ENCODE measurements around the gene MYLK3. TPM values are rescaled to one million over a fixed set of nuclear protein-coding genes. Genes with fewer than 3 reads are reported as not detected.

The MYLK3 gene
- total and polyA plus RNA-seq, 2 of the 4 experiments (the other 2 are of a cell fraction): under 0.01 to 0.03 TPM

GRCh38 chr16:46688101-46688653, 60.0 kb downstream of the MYLK3 start:
- TF ChIP-seq CTCF (conservative IDR thresholded peaks at IDR 0.05; ENCODE audit: low read depth, low read length): no peak
- no peak for TF ChIP-seq RFX5 (IDR thresholded peaks at IDR 0.05; ENCODE audit: low read depth, low read length)
- TF ChIP-seq CEBPB (IDR thresholded peaks at IDR 0.05; ENCODE audit: low read depth, low read length): no peak
- no peak for TF ChIP-seq SMC3 (IDR thresholded peaks at IDR 0.05; ENCODE audit: low read depth, low read length)
- no peak for TF ChIP-seq MXI1 (IDR thresholded peaks at IDR 0.05; ENCODE audit: borderline replicate concordance, low read depth, low read length)
- no peak for TF ChIP-seq BHLHE40 (IDR thresholded peaks at IDR 0.05; ENCODE audit: low read depth, low read length)
- TF ChIP-seq ELK1 (IDR thresholded peaks at IDR 0.05; ENCODE audit: borderline replicate concordance, low read depth, low read length): no peak
- no peak for TF ChIP-seq RCOR1 (IDR thresholded peaks at IDR 0.05; ENCODE audit: insufficient replicate concordance, low read length)
- TF ChIP-seq USF2 (IDR thresholded peaks at IDR 0.05; ENCODE audit: low read depth, low read length): no peak
- no peak for TF ChIP-seq RAD21 (IDR thresholded peaks at IDR 0.05; ENCODE audit: low read length)
- TF ChIP-seq MAFK (IDR thresholded peaks at IDR 0.05; ENCODE audit: low read depth, low read length): no peak
- TF ChIP-seq CHD1 (IDR thresholded peaks at IDR 0.05; ENCODE audit: low read depth, low read length): no peak
- no peak for TF ChIP-seq MAZ (IDR thresholded peaks at IDR 0.05; ENCODE audit: borderline replicate concordance, low read depth, low read length)
- TF ChIP-seq POLR2A (IDR thresholded peaks at IDR 0.05; ENCODE audit: low read depth, low read length): no peak
- TF ChIP-seq FOS (IDR thresholded peaks at IDR 0.05; ENCODE audit: low read depth, low read length): no peak
- no peak for TF ChIP-seq NFE2L2 (IDR thresholded peaks at IDR 0.05; ENCODE audit: low read depth, low read length)
- Histone ChIP-seq H3K4me3 (ENCODE audit: insufficient read depth, low read depth, low read length) (peak overlapping the region; percentile 88), H3K9me1 (ENCODE audit: insufficient read depth, low read length) (peaks cover 5% of the 10 kb centered on the region), H3K18ac (ENCODE audit: low read depth, low read length) (no peak overlapping the region), H2BK5ac (ENCODE audit: low read depth, low read length, poor library complexity, severe bottlenecking) (peak overlapping the region; percentile 4), H2AK9ac (replicated peaks; ENCODE audit: low read depth, low read length, poor library complexity) (peak overlapping the region; percentile 73), H2BK20ac (ENCODE audit: low read depth, low read length) (no peak overlapping the region), H3K56ac (ENCODE audit: extremely low read depth, insufficient read depth, low read length) (peak overlapping the region; percentile 17), H3K4me1 (ENCODE audit: control insufficient read depth, insufficient read depth, low read length) (peaks cover 6% of the 10 kb centered on the region), H2BK15ac (ENCODE audit: low read depth, low read length) (no peak overlapping the region), H3K27me3 (ENCODE audit: control insufficient read depth, insufficient read depth, low read length) (no peaks in the 10 kb centered on the region), H2AFZ (replicated peaks; ENCODE audit: low read length, poor library complexity) (peak overlapping the region; percentile 100), H2AK5ac (ENCODE audit: low read depth, low read length) (peak overlapping the region; percentile 57; the same call in 1 of the 2 replicates), H3K9me3 (ENCODE audit: control insufficient read depth, insufficient read depth, low read length) (no peaks in the 10 kb centered on the region), H4K91ac (ENCODE audit: insufficient read depth, low read depth, low read length) (peak overlapping the region; percentile 26; the same call in 1 of the 2 replicates), H3K23ac (ENCODE audit: low read depth, low read length) (peak overlapping the region; percentile 66), H3K79me1 (ENCODE audit: low read depth in 1 of 2, low read length in 2 of 2) (peaks cover 22 to 54% of the 10 kb centered on the region in 2 experiments), H3K36me3 (ENCODE audit: control insufficient read depth, insufficient read depth, low read length) (0 out of 2 replicates have a peak, but pooled peaks cover 2% of the 10 kb centered on the region), H4K5ac (ENCODE audit: low read depth, low read length) (peak overlapping the region; percentile 1; the same call in 1 of the 2 replicates), H3K4me2 (ENCODE audit: low read depth, low read length) (peak overlapping the region; percentile 85), H3K14ac (replicated peaks; ENCODE audit: low read depth, low read length) (peak overlapping the region; percentile 67), H3K4ac (ENCODE audit: low read depth, low read length) (peak overlapping the region; percentile 73), H2BK120ac (ENCODE audit: low read depth, low read length) (no peak overlapping the region), H4K20me1 (ENCODE audit: insufficient read depth, low read length) (peaks cover 54% of the 10 kb centered on the region), H3K9ac (ENCODE audit: low read depth, low read length) (peak overlapping the region; percentile 86), H3K27ac (ENCODE audit: insufficient read depth, low read length) (peak overlapping the region; percentile 77), H4K8ac (ENCODE audit: low read depth in 2 of 2, low read length in 2 of 2) (peak overlapping the region; percentile 11 to 53; a peak in 2 of 4 replicates)
- BruUV-seq (replicated peaks): TSS peak; percentile 46
- intact Hi-C loops (cut with micrococcal nuclease): no loop called here
- DNase-seq (peak; percentile 20), ATAC-seq (ENCODE audit: low read depth) (no peak)
- CTCF ChIA-PET: no interaction called here
- WGBS, 2 experiments (ENCODE audit: extremely low coverage in 2 of 2, insufficient read length in 1 of 2): 0% methylated on average over 7 of the region's 14 CpGs; no CpG with 5 or more reads in 1 of the 2 experiments
- in situ Hi-C loops (cut with MboI; ENCODE audit: low sequenced_read_pairs): no loop called here
- POLR2A ChIA-PET (ENCODE audit: unreplicated experiment): no interaction called here
- dilution Hi-C loops (cut with HindIII; ENCODE audit: low sequenced_read_pairs, unreplicated experiment): no loop called here
